GM18909 (cell line): ENCODE data around the gene NTN1.

Experiments
- ATAC-seq: cut with Tn5 transposase; IDR thresholded peaks from one replicate; pipeline ENCODE4 v1.9.1; 2021; ENCODE audit warnings: mild to moderate bottlenecking; ENCODE audit not compliant: unreplicated experiment, poor library complexity

Gene NTN1

DNA sequence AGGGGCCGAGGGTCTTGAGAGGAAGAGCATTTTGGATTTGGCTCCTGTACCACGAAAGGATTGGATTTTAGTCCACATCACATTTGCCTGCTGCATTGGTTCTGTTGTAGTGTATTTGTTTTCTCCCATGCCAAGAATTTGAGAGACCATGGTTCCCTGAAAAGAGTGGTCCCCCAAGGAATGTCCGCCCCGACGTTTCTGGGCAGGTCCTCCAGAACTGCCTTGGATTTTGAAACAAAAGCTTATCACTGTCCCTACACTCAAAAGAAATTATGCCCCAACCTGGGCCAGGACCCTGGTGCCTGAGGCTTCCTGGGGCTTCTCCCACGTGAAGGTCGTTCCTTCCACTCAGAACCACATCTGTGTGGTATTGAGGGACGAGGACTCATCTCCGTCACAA lies 10.8 kb downstream of the NTN1 start:
- no peak for ATAC-seq

DNA sequence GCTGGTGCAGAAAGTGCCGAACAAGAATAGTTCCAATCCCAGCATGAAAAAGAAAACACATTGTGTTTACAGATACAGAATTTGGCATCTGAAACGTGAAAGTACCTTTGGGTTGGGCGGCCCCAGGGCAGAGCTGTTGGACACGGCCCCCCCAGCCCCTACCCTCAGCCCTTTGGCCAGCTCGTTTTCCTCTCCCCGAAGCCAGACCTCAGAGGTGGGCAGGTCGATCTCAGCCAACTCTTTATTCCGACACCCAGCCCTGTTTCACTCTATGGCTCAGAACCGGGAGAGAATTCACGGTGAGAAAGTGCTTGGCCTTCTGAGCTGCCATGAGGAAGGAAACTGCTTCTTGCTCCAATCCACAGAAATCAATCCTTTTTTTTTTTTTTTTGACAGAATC lies 11.3 kb downstream of the NTN1 start:
- ATAC-seq, result no peak

DNA sequence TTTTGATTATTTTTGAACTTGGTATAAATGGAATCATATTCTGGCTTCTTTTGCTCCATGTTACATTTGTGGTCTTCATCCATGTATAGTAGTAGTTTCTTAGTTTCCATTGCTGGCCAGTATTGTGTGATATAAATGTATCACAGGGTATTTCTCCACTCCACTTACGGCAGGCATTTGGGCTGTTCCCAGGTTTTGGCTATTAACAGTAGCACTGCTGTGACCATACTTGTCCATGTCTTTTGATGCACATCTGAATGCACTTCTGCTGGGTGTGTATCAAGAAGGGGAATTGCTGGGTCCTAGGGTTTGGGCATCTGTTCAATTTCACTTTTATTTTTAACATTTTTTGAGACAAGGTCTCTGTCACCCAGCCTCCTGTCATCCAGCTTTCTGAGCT lies 13.9 kb downstream of the NTN1 start:
- ATAC-seq, result no peak

DNA sequence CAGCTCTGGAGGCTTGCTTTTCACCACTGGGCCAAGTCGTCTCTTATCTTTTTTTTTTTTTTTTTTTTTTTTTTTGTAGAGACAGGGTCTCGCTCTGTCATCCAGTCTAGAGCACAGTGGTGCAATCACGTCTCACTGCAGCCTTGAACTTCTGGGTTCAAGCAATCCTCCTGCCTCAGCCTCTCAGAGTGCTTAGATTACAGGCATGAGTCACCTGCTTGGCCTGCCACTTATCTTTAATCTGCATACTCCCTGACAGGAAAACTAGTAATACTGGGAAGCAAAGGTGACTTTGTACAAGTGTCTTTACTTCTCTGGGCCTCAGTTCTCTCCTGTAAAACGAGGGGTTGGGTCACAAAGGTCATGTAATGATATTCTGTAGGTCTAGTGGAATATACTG lies 15.0 kb downstream of the NTN1 start:
- ATAC-seq, result no peak

DNA sequence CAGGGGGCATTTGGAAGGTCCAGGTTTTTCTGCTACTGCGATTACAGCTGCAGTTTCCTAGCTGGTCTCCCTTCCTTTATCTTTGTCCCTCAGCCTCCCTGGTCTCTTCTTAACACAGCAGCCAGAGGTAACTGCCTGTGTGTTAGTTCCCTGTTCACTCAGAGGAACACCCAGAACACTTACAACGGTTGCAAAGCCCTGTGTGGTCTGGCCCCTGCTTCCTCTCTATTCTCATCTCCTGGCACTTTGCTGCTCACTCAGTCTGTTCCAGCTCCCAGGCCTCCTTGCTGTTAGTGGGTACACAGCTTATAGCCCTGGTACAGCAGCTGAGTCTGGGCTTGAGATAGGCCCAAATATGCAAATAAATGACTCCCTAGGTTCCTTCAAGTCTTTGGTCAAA lies 16.4 kb downstream of the NTN1 start:
- no peak for ATAC-seq

DNA sequence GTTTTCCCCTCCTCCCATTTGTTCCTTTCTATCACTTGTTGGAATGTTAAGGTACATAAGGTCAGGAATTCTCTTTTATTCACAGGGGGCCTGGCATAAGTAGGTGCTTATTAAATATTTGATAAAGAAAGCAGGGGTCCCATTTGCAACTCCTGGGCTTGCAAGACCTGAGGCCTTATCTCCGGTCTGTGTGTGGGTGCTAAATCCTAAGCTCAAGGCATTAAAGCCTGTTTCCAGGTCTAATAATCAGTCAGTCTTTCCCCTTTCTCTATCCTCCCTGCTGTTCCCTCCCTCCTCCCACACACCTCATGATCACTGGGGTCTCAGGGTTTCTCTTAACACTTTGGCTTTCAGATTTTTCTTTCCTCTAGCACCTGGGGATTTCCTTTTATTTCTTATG lies 17.1 kb downstream of the NTN1 start:
- ATAC-seq, result no peak

DNA sequence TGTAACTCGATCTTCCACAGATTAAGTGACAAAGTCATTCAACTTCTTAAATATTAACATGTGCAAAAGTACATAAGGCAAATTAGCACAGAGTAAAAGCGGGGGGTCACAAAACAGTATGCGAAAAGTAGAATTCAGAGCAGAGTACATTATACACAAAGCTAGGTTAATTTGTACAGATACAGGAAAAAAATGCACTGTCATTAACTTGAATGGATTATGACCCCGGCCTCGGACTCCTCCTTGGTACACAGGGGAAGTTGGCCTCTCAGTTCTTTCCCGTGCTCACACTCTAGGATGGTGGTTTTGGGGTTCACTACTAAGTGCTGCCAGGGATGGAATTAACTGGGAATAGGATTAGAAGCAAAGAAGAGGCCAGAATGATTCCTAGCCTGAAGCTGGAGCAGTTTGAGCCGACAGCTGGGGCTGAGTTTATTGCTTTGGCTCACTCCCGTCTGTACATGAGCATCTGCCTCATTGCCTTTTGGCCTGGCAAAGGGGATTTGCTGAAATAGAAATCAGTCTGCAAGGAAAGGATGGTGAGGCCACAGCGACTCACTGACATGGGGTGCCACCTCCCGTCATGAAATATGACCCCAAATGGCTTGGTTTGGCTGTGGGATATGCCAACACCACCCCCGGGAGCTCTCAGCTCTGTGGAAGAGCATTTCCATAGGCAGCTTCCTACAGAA lies 23.6 kb downstream of the NTN1 start:
- ATAC-seq, result no peak

DNA sequence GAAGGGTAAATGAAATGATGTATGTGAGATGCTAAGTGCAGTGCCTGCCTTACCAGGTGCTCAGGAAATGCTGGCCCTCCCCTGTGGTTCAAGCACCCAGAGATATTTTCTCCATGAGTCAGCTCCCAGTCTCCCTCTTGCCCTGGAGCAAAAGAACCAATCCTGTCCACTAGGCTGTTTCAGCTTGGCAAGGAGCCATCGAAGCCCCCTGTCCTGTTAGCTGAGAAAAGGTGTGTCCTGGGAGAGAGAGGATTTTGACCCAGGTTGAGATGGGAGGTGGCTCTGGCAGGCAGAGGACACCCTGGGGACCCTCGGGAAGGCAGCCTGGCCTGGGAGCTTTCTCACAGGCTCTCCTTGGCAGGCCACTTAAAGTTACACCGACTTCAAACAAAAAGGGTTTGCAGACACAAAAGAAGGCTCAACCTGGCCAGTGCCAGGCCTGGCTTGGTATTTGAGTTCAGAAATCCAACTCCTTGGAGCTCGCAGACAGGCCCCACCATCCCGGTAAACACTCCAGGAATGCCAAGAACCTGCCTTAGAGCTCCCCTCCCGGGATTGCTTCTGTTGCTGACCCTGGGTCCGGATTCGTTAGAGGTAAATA lies 29.6 kb downstream of the NTN1 start:
- ATAC-seq, result no peak

DNA sequence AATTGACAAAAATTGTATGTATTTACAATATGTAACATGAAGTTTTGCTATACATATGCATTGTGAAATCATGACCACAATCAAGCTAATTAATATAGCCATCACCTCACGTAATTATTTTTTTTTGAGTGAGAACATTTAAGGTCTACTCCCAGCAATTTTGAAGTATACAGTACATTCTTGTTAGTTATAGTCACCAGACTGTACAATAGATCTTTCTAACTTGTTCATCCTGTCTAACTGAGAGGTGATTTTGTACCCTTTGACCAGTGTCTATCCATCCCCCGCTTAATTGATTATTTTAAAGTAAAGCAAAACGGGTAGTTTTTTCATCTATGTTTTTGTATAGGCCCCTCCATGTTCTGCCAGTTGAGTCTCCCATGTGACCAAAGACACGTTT lies 30.3 kb downstream of the NTN1 start:
- no peak for ATAC-seq

DNA sequence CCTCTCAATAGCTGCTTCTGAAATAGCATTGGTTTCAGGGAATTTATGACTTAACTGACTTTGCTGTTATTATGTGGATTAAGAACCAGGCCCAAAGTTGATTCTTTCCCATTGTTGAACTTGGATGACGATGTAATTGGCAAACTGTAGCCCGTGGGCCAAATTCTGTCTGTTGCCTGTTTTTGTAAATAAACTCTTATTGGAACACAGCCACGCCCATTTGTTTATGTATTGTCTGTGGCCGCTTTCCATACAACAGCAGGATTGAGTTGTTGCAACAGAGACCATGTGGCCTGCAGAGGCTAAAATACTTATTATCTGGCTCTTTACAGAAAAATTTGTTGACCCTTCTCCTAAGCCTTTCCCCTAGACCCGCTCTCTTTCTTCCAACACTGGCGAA lies 31.6 kb downstream of the NTN1 start:
- no peak for ATAC-seq

DNA sequence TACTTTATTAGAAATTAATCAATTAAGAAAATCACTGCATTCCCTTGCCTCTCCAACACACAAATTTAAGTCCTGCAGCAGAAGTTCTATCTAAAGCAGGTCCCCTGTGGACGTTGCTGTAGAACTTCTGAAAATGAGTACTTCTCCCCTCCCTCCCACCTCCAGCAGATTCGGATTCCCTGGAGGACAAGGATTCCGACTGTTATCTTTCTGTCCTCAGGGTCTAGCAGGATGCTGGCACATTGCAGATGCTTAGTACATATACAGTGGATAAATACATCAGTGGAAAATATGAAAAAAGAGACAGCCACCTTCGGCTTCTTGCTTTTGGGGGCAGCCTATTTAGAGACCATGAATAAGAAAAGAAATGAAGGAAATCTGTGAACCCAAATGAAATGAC lies 32.1 kb downstream of the NTN1 start:
- no peak for ATAC-seq

DNA sequence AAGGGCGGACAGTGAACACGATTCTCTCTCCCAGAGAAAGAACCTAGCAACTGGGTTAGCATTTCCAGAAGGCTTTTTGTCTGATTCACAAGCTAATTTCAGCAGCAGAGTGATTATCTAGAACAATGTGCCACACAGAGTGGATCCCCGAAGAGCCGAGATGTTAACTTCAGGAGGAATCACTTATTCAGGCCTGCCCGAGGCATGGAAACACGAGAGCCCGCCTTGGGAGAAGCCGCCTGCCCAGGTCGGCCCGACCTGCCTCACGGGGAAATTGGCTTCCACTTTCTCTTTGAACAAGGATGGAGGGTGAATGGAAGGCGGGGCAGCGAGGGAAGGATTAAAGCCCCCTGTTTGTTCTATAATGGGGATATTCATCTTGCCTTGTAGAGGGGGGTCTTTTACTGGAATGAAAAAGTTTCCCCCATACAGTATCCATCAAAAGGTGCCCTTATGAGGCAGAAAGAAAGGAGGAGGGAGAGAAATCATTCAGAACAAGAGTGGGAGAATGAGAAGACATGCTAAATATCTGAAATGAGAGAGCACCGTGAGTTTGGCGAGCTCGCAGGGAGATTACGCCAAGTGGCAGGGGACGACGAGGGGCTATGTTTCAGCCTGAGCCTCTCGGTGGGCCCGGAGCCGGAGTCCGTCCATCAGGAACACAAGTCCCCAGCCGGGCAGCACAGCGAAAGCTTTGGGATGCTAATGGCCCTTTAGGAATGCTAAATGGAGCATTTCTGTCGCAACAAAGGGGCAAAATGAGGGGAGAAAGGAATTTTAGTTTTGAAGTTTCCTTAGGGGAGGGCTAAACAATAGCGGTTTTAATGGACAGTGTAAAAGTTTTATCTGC lies 33.0 kb downstream of the NTN1 start:
- no peak for ATAC-seq

DNA sequence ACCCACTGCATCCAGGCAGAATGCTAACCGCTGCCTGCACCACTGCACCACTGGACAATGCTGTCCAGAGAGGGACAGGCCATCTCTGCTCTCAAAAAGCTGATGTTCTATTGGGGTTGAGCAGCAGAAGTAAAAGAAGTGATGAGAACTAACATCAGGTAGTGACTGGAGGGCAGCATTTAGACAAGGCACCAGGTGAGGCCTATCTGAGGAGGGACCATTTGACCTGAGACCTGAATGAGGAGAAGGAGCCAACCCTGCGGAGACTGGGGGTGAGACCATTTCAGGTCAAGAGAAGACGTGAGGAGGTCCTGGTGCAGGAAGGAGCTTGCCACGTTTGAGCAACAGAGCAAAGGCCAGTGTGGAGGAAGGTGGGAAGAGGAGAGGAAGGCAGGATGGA lies 34.0 kb downstream of the NTN1 start:
- ATAC-seq, result no peak

DNA sequence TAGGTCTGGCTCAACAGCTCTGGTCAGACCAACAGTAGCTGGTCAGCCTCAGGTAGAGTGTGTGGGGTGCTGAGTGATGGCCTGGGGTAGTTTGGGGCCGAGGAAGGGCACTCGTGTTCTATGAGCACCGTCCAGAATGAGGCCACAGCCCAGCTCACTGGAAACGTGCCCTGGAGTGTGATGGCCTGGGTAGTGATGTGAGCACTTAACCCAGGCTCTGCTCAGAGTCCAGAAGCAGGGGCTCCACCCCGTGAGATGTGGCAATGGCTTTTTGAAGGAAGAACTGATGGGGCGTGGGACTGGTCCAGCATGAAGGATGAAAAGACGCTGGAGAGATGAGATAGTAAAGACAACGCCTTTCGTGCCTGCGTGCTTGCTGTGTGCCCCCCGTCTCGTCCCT lies 35.3 kb downstream of the NTN1 start:
- ATAC-seq, result no peak

DNA sequence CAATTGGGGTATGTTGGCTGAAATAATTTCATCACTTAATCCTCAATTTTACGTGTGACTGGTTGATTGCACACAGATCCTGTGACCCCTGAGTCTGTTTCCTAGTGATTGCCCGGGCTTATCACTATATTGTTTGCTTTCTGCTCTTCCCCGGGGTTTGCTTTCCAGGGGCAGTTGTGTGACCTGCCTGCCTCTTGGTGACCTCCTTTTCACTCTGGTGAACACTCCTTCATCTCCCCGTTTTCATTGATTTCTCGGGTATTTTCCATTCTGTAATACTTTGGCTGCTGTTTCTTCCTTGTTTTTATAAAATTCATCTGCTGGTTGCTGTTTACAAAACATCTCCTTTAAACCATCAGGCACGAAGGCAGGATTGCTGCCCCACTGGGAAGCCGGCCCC lies 36.0 kb downstream of the NTN1 start:
- ATAC-seq, result no peak

DNA sequence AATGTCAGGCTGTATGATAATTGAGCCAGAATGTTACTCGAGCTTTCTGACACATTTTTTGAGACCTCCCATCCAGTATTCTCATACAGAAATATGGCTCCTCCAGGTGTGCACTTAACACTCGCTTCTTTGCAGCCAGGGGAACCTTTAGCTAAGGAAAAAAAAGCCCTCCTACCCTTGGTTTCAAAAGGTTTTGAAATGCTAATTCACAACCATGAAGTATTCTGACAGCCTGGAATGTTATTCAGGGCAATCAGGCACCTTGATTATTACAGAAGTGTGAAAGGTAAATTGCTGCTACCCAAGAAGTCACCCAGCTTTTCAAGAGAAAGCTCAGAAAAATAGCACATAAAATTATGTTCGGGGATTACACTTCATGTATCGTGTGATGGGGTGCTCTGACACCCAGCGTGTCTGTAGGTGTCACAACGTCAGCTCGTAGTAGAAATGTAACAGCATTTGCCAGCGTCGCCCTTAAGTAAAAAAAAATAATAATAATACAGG lies 41.1 kb downstream of the NTN1 start:
- no peak for ATAC-seq

DNA sequence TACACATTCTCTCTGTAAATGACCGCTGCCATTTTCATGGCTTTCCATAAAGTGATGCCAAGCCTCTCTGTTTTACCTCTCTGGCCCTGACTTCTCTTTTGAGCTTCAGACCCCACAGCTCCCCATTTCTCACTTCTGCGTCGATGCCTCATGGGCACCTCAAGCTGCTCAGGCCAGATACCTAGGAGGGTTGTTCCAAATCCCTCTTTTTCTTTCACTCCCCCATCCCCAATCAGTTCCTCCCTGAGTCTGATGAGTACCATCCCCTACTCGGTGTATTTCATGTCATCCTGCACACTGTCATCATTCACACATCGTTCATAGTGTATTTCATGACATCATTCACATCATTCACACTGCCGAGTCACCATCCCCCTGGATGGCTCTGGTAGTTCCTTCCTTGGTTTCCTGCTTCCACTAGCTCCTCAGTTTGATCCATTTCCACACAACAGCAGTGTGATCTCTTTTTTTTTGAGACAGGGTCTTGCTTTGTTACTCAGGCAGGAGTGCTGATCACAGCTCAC lies 43.1 kb downstream of the NTN1 start:
- ATAC-seq, result no peak

DNA sequence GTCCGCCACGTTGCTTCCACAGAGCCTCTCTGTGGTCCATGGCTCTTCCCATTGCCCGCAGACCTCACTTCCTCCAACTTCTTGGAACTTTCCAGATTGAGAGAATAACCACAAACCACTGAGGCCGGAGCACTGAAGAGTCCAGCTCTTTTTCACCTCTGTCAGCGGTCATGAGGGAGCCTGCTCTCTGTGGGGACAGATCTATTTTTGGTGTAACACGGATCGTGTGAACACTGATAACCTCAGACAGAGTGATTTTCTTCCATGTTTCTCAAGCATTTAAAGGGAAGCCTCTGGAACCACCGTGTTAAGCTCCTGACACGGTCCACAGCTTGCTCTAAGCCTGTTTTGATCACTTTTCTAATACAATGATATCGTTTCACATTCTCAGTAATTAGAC lies 49.7 kb downstream of the NTN1 start:
- no peak for ATAC-seq

DNA sequence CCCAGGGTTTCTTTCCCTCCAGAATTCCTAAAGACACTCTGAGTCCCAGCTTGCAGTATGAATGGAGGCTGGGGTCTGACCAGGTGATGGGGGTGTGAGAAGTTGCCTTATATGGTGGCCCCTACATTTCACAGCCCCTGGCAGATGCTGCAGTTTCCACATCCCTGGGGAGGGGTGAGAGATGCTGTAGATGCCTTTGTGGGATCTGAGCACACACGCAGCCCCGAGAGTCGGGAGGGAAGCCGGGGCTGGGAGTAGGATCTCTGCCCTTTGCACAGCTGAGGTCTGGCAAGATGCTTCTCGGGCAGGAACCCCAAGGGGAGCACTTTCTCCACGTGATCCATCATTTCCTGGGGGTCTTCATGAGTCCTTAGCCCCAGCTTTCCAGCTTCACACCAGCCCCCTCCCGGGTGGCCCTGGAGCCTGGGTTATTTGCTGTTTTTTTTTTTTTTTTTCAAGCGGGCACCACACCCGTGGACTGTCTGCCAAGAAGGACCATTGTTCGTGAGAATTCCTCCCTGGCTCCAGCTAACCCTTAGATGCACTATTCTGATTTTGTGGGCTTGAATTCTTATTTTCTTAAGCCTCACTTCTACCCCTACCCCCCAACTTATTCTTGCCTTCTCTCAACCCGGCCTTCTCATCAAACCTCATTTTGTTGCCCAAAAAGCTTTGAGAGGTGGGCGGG lies 50.6 kb downstream of the NTN1 start:
- ATAC-seq, result no peak

DNA sequence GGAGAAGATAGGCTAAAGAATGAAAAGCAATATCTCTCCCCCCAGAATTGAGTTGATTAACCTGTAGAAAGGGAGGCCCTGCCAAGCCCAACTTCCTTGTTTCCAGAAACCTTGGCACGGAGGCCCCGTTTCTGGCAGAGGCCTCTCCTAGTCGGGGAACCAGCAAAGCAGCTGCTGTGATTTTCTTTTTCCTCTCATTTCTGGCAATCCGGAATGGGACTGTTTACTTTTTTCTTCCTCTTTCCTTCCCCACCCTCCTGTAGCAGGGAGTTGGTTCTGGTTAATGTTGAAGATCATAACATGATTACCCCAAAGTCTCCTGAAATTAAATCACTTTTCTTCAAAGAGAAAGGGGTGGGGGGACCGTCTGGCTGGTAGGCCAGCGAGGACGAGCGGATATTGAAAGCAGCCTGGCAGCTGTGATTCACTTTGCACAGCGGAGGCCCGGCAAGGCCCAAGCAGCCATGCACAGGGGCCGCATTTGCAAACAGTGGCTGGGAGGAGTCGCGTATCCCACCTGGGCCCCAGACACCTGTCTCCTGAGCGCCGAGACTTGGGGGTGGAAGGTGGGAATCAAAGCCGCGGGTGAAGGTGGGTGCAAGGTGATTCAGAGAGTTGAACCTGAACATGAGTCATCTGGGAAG lies 51.5 kb downstream of the NTN1 start:
- ATAC-seq, result no peak
